ENCODE results near the gene TMEM229A. TPM values are rescaled to one million over a fixed set of nuclear protein-coding genes. Genes with fewer than 3 reads are reported as not detected.
A peak's percentile ranks its signal among the peaks of the same experiment; 100 is the strongest.

The TMEM229A gene
- total RNA-seq, 1 experiment from 2014 or later: 0.74 TPM

DNA sequence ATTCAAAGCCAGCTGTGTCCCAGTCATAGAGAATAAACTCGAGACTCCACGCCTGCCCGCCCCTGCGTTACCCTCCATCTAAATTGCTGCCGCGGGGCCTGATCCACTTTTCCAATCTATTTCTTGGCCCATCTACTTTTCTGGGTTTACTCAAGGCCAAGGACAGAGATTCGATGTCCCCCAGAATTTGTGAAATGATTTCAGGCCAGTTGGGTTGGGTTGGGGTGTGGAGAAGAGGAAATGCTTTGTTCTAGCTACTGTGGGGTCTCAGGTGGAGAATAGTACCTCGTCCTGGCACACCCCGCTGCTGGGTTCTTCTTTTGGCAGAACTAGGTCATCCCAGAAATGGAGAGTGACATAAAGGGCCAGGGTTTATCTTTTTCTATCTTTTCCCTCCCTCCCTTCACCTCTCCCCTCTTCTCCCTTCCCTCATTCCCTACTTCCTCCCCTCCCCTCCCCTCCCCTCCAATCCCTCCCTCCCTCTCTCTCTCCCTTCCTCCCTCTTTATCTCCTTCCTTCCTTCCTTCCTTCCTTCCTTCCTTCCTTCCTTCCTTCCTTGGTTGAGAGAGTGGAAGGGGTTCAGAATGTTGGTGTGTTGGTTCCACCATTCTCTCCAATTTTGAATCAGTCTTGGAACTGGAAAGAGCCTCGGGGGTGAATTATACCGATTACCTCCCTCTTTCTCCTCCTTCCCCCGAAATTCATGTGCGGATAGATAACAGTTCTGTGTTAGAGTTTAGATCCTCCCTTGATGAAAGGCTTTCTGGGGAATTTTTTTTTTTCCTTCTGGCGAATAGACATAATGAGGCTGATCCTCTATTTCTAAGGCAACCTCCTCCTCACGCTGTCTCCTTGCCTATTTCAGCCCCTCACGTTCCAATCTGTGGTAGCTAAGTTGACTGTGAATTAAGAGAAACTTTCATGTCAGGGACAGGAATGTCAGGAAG lies 1.2 kb upstream of the TMEM229A start (continued):
- no peak for TF ChIP-seq NFATC4 (CRISPR knock-in tag; IDR thresholded peaks at IDR 0.05)
- TF ChIP-seq, protein P1, sequence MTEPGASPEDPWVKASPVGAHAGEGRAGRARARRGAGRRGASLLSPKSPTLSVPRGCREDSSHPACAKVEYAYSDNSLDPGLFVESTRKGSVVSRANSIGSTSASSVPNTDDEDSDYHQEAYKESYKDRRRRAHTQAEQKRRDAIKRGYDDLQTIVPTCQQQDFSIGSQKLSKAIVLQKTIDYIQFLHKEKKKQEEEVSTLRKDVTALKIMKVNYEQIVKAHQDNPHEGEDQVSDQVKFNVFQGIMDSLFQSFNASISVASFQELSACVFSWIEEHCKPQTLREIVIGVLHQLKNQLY (CRISPR knock-in tag; IDR thresholded peaks at IDR 0.05): no peak
- TF ChIP-seq, protein P2, sequence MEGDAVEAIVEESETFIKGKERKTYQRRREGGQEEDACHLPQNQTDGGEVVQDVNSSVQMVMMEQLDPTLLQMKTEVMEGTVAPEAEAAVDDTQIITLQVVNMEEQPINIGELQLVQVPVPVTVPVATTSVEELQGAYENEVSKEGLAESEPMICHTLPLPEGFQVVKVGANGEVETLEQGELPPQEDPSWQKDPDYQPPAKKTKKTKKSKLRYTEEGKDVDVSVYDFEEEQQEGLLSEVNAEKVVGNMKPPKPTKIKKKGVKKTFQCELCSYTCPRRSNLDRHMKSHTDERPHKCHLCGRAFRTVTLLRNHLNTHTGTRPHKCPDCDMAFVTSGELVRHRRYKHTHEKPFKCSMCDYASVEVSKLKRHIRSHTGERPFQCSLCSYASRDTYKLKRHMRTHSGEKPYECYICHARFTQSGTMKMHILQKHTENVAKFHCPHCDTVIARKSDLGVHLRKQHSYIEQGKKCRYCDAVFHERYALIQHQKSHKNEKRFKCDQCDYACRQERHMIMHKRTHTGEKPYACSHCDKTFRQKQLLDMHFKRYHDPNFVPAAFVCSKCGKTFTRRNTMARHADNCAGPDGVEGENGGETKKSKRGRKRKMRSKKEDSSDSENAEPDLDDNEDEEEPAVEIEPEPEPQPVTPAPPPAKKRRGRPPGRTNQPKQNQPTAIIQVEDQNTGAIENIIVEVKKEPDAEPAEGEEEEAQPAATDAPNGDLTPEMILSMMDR (IDR thresholded peaks at IDR 0.05): no peak
- TF ChIP-seq, protein P3, sequence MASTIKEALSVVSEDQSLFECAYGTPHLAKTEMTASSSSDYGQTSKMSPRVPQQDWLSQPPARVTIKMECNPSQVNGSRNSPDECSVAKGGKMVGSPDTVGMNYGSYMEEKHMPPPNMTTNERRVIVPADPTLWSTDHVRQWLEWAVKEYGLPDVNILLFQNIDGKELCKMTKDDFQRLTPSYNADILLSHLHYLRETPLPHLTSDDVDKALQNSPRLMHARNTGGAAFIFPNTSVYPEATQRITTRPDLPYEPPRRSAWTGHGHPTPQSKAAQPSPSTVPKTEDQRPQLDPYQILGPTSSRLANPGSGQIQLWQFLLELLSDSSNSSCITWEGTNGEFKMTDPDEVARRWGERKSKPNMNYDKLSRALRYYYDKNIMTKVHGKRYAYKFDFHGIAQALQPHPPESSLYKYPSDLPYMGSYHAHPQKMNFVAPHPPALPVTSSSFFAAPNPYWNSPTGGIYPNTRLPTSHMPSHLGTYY (CRISPR knock-in tag; IDR thresholded peaks at IDR 0.05): no peak
- TF ChIP-seq, protein P4, sequence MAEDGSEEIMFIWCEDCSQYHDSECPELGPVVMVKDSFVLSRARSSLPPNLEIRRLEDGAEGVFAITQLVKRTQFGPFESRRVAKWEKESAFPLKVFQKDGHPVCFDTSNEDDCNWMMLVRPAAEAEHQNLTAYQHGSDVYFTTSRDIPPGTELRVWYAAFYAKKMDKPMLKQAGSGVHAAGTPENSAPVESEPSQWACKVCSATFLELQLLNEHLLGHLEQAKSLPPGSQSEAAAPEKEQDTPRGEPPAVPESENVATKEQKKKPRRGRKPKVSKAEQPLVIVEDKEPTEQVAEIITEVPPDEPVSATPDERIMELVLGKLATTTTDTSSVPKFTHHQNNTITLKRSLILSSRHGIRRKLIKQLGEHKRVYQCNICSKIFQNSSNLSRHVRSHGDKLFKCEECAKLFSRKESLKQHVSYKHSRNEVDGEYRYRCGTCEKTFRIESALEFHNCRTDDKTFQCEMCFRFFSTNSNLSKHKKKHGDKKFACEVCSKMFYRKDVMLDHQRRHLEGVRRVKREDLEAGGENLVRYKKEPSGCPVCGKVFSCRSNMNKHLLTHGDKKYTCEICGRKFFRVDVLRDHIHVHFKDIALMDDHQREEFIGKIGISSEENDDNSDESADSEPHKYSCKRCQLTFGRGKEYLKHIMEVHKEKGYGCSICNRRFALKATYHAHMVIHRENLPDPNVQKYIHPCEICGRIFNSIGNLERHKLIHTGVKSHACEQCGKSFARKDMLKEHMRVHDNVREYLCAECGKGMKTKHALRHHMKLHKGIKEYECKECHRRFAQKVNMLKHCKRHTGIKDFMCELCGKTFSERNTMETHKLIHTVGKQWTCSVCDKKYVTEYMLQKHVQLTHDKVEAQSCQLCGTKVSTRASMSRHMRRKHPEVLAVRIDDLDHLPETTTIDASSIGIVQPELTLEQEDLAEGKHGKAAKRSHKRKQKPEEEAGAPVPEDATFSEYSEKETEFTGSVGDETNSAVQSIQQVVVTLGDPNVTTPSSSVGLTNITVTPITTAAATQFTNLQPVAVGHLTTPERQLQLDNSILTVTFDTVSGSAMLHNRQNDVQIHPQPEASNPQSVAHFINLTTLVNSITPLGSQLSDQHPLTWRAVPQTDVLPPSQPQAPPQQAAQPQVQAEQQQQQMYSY (CRISPR knock-in tag; IDR thresholded peaks at IDR 0.05): no peak
- TF ChIP-seq, protein P5, sequence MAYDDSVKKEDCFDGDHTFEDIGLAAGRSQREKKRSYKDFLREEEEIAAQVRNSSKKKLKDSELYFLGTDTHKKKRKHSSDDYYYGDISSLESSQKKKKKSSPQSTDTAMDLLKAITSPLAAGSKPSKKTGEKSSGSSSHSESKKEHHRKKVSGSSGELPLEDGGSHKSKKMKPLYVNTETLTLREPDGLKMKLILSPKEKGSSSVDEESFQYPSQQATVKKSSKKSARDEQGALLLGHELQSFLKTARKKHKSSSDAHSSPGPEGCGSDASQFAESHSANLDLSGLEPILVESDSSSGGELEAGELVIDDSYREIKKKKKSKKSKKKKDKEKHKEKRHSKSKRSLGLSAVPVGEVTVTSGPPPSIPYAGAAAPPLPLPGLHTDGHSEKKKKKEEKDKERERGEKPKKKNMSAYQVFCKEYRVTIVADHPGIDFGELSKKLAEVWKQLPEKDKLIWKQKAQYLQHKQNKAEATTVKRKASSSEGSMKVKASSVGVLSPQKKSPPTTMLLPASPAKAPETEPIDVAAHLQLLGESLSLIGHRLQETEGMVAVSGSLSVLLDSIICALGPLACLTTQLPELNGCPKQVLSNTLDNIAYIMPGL (CRISPR knock-in tag; IDR thresholded peaks at IDR 0.05): no peak
- TF ChIP-seq, protein P6, sequence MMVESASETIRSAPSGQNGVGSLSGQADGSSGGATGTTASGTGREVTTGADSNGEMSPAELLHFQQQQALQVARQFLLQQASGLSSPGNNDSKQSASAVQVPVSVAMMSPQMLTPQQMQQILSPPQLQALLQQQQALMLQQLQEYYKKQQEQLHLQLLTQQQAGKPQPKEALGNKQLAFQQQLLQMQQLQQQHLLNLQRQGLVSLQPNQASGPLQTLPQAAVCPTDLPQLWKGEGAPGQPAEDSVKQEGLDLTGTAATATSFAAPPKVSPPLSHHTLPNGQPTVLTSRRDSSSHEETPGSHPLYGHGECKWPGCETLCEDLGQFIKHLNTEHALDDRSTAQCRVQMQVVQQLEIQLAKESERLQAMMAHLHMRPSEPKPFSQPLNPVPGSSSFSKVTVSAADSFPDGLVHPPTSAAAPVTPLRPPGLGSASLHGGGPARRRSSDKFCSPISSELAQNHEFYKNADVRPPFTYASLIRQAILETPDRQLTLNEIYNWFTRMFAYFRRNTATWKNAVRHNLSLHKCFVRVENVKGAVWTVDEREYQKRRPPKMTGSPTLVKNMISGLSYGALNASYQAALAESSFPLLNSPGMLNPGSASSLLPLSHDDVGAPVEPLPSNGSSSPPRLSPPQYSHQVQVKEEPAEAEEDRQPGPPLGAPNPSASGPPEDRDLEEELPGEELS (CRISPR knock-in tag; IDR thresholded peaks at IDR 0.05): no peak
- no peak for TF ChIP-seq SP1 (CRISPR knock-in tag; conservative IDR thresholded peaks at IDR 0.05)
- TF ChIP-seq GABPB1 (CRISPR knock-in tag; IDR thresholded peaks at IDR 0.05): no peak

DNA sequence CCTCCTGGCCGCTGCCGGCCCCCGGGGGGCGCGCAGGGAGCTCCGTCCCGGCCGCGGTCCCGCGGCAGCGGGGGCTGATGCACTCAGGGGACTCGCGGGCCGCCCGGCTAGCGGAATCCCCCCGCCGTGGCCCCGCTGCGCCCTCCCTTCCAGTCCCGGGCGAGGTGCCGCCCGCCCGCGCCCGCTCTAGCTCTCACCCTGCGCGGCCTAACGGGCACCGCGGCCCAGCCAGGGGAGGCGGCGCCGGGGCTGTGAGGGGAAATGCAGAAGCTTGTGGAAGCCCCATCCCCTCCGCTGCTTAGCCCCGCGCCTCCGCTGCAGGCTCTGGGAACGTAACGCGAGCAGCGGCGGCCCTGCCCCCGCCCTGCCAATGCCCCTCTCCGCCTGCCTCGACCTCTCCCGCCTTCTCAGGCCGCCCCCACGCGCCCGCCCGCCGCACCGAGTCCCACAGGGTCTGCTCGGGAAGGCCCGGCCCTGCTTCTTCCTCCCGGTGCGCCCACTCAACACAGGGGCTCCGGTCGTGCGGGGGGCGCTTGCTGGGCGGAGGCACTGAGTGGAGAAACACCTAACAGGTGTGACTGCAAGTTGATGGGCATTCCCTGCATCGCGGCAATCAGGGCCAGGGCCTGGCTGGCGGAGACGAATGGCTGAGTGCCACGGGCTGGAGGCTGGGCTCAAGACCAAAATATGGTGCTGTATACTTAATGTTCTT lies 384 bp upstream of the TMEM229A start:
- peak; percentile 63 for ATAC-seq
- Mint-ChIP-seq H3K36me3 (no peaks in the 10 kb centered on the region), H3K4me1 (peaks cover 32% of the 10 kb centered on the region), H3K4me3 (peak overlapping the region; percentile 73), H3K27ac (no peak overlapping the region), H3K27me3 (ENCODE audit: low read depth) (peaks cover 44% of the 10 kb centered on the region), H3K9me3 (no peaks in the 10 kb centered on the region)
- DNase-seq (ENCODE audit: low spot score): peak; percentile 60
- POLR2A ChIA-PET: no interaction called here
- CTCF ChIA-PET: interaction anchor here (0.6 to 1.5 kb wide), 5 partner anchors 12 to 92 kb away, joined by 3 to 4 read pairs (median 3); no protein-coding TSS in a partner anchor
- TF ChIP-seq, protein P7, sequence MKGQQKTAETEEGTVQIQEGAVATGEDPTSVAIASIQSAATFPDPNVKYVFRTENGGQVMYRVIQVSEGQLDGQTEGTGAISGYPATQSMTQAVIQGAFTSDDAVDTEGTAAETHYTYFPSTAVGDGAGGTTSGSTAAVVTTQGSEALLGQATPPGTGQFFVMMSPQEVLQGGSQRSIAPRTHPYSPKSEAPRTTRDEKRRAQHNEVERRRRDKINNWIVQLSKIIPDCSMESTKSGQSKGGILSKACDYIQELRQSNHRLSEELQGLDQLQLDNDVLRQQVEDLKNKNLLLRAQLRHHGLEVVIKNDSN (CRISPR knock-in tag; IDR thresholded peaks at IDR 0.05): peak; percentile 31; the same call in 1 of the 2 replicates
- TF ChIP-seq, protein P8, sequence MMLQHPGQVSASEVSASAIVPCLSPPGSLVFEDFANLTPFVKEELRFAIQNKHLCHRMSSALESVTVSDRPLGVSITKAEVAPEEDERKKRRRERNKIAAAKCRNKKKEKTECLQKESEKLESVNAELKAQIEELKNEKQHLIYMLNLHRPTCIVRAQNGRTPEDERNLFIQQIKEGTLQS (CRISPR knock-in tag; conservative IDR thresholded peaks at IDR 0.05): no peak
- TF ChIP-seq, protein P9, sequence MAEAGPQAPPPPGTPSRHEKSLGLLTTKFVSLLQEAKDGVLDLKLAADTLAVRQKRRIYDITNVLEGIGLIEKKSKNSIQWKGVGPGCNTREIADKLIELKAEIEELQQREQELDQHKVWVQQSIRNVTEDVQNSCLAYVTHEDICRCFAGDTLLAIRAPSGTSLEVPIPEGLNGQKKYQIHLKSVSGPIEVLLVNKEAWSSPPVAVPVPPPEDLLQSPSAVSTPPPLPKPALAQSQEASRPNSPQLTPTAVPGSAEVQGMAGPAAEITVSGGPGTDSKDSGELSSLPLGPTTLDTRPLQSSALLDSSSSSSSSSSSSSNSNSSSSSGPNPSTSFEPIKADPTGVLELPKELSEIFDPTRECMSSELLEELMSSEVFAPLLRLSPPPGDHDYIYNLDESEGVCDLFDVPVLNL (CRISPR knock-in tag; IDR thresholded peaks at IDR 0.05; ENCODE audit: borderline replicate concordance, low read depth): no peak
- TF ChIP-seq IRF2 (CRISPR knock-in tag; IDR thresholded peaks at IDR 0.05; ENCODE audit: borderline replicate concordance, low read depth) (no peak), ZNF396 (CRISPR knock-in tag; IDR thresholded peaks at IDR 0.05; ENCODE audit: borderline replicate concordance) (no peak), JUN (CRISPR knock-in tag; IDR thresholded peaks at IDR 0.05) (0 out of 2 replicates have a peak, but pooled peaks have one; percentile 16)
- TF ChIP-seq, protein P10, sequence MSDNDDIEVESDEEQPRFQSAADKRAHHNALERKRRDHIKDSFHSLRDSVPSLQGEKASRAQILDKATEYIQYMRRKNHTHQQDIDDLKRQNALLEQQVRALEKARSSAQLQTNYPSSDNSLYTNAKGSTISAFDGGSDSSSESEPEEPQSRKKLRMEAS (CRISPR knock-in tag; IDR thresholded peaks at IDR 0.05): peak; percentile 81

Data from WTC11 (cell line).